ENCODE data around the gene COIL.

GRCh38 chr17:56977673-56978395 lies 17.0 kb upstream of the COIL start, which contains the start of gene SCPEP1:
- no peak for TF ChIP-seq CTCF (IDR thresholded peaks at IDR 0.05; ENCODE audit: borderline replicate concordance, extremely low read depth, low read length, poor library complexity, severe bottlenecking)
- no peak for TF ChIP-seq EZH2 (IDR thresholded peaks at IDR 0.05; ENCODE audit: borderline replicate concordance, low read depth, low read length, severe bottlenecking)

Data from DND-41 (cell line).